ELF-1 (cell line): ENCODE data around the gene NMRK2.

Experiments used
- DNase-seq: peaks from one replicate; pipeline ENCODE4 v3.0.0-alpha.2; 2016; ENCODE audit warnings: low read depth, low spot score

The NMRK2 gene

GRCh38 chr19:3981736-3982681 lies 49.1 kb downstream of the NMRK2 start:
- no peak for DNase-seq

GRCh38 chr19:3982701-3983541 lies 50.1 kb downstream of the NMRK2 start:
- DNase-seq: peak; percentile 56

GRCh38 chr19:3983542-3983914 lies 50.7 kb downstream of the NMRK2 start:
- DNase-seq: no peak

- peak; percentile 25 for DNase-seq
Measured at GRCh38 chr19:3983936-3984583, 51.2 kb downstream of the NMRK2 start.

GRCh38 chr19:3984584-3984907 lies 51.7 kb downstream of the NMRK2 start:
- DNase-seq: peak; percentile 23

- peak; percentile 92 for DNase-seq
Measured at GRCh38 chr19:3984908-3985642, 52.2 kb downstream of the NMRK2 start, which contains the start of gene EEF2. TSS of gene EEF2 (minus strand) at chr19:3985463. CDS start at chr19:3985380, 83 bp downstream.

GRCh38 chr19:3985643-3986259 lies 52.9 kb downstream of the NMRK2 start:
- DNase-seq: no peak

- peak; percentile 78 for DNase-seq
Measured at GRCh38 chr19:3986260-3987041, 53.6 kb downstream of the NMRK2 start.

- DNase-seq: peak; percentile 89
Measured at GRCh38 chr19:3987619-3988371, 54.9 kb downstream of the NMRK2 start.

- no peak for DNase-seq
Measured at GRCh38 chr19:3990815-3991117, 57.9 kb downstream of the NMRK2 start.
